B cell (primary cell): ENCODE data around the gene SCAI. TPM values are rescaled to one million over a fixed set of nuclear protein-coding genes. Genes with fewer than 3 reads are reported as not detected.
"Not testable (repeated sequence)": the region's sequence is repeated elsewhere in the genome, so short reads cannot be mapped to it uniquely, and the experiment has no call there.

Experiments
- ATAC-seq: fragments of 200-7000 bp; cut with Tn5 transposase; one replicate; pipeline ENCODE4 v1.10.0; 2021; ENCODE audit warnings: low read depth, mild to moderate bottlenecking, moderate number of reproducible peaks, moderate library complexity
- CTCF ChIA-PET: fragments of 350-600 bp; sonication (Branson Sonifier 250); formaldehyde crosslinking; loops from one replicate; lab custom pipeline; 2021; ENCODE audit warnings: antibody characterized with exemption, inconsistent platforms; lab: Charles Lee
- POLR2A ChIA-PET: fragments of 350-600 bp; sonication (Branson Sonifier 250); formaldehyde crosslinking; loops from one replicate; lab custom pipeline; 2021; ENCODE audit warnings: antibody characterized with exemption; lab: Charles Lee
- DNase-seq: peaks from one replicate; pipeline ENCODE4 v3.0.0; 2013
- H2AFZ ChIP-seq: 2 replicates; pipeline ENCODE4 v1.6.1; 2012; ENCODE audit warnings: mild to moderate bottlenecking, low read depth, low read length; ENCODE audit not compliant: insufficient read depth, poor library complexity, severe bottlenecking
- H3K27ac ChIP-seq, 2 donors: 1 replicate in 1 of 2; 2 replicates in 1 of 2; pipeline ENCODE4 v1.5.1; 2012 to 2013; ENCODE audit warnings: low read length in 2 of 2, mild to moderate bottlenecking in 2 of 2, moderate library complexity in 1 of 2
- H3K27me3 ChIP-seq, 4 experiments: fragments of 200-600 bp in 1 of 4; sonication (generic) in 1 of 4; replicated peaks in 1 of 4; 1 replicate in 2 of 4; 2 replicates in 2 of 4; pipeline versions ENCODE4 v1.6.1 to v1.7.0; 2013 to 2016; ENCODE audit warnings: low read length in 3 of 4, mild to moderate bottlenecking in 2 of 4, mixed read lengths in 1 of 4, moderate library complexity in 1 of 4; ENCODE audit not compliant: insufficient read depth in 4 of 4, control insufficient read depth in 3 of 4; ENCODE audit errors: control extremely low read depth in 1 of 4
- H3K36me3 ChIP-seq, 2 experiments: replicated peaks in 1 of 2; 1 replicate in 1 of 2; 2 replicates in 1 of 2; pipeline versions ENCODE4 v1.6.1 to v1.7.1; 2013; ENCODE audit warnings: low read length in 1 of 2; ENCODE audit not compliant: insufficient read depth in 2 of 2, control insufficient read depth in 1 of 2; ENCODE audit errors: control extremely low read depth in 1 of 2, extremely low read depth in 1 of 2
- H3K4me1 ChIP-seq, 2 donors: fragments of 200-600 bp in 1 of 2; sonication (generic) in 1 of 2; 1 replicate in 1 of 2; 2 replicates in 1 of 2; pipeline versions ENCODE4 v1.5.1 to v1.6.1; 2013 to 2017; ENCODE audit warnings: low read length in 2 of 2; ENCODE audit not compliant: control insufficient read depth in 2 of 2, insufficient read depth in 2 of 2
- H3K4me2 ChIP-seq: replicated peaks from 2 replicates; pipeline ENCODE3; 2012; ENCODE audit warnings: mild to moderate bottlenecking, low read depth, low read length; ENCODE audit not compliant: poor library complexity, severe bottlenecking
- H3K4me3 ChIP-seq, 5 experiments: fragments of 200-600 bp in 1 of 5; sonication (generic) in 1 of 5; 1 replicate in 3 of 5; 2 replicates in 2 of 5; pipeline versions ENCODE4 v1.5.1 to v1.7.0; 2011 to 2016; ENCODE audit warnings: low read length in 4 of 5, mild to moderate bottlenecking in 4 of 5, low read depth in 2 of 5, control low read depth in 1 of 5, moderate library complexity in 1 of 5; ENCODE audit not compliant: insufficient read depth in 1 of 5; ENCODE audit errors: control extremely low read depth in 1 of 5, extremely low read depth in 1 of 5
- H3K79me2 ChIP-seq: fragments of 200-600 bp; sonication (generic); one replicate; pipeline ENCODE4 v1.6.0; 2016; ENCODE audit warnings: low read length; ENCODE audit not compliant: control insufficient read depth, insufficient read depth
- H3K9ac ChIP-seq: fragments of 200-600 bp; sonication (generic); 2 replicates; pipeline ENCODE4 v1.6.1; 2017; ENCODE audit warnings: mild to moderate bottlenecking, low read length, moderate library complexity
- H3K9me3 ChIP-seq, 3 donors: one replicate each; pipeline versions ENCODE4 v1.6.1 to v1.7.1; 2013; ENCODE audit warnings: low read length in 2 of 3; ENCODE audit not compliant: control insufficient read depth in 2 of 3, insufficient read depth in 1 of 3; ENCODE audit errors: control extremely low read depth in 1 of 3
- H4K20me1 ChIP-seq: 2 replicates; pipeline ENCODE4 v1.6.0; 2012; ENCODE audit warnings: mild to moderate bottlenecking, low read length; ENCODE audit not compliant: insufficient read depth, control insufficient read depth, poor library complexity, severe bottlenecking
- H3K27ac Mint-ChIP-seq: one replicate; pipeline ENCODE4 v1.8.0; 2021; ENCODE audit warnings: mixed read lengths
- H3K27me3 Mint-ChIP-seq: one replicate; pipeline ENCODE4 v1.8.0; 2021; ENCODE audit warnings: mixed read lengths
- H3K4me1 Mint-ChIP-seq: one replicate; pipeline ENCODE4 v1.8.0; 2021; ENCODE audit warnings: mixed read lengths
- H3K4me3 Mint-ChIP-seq: one replicate; pipeline ENCODE4 v1.8.0; 2021; ENCODE audit warnings: mixed read lengths
- H3K9me3 Mint-ChIP-seq: one replicate; pipeline ENCODE4 v1.8.0; 2022; ENCODE audit warnings: mixed read lengths; ENCODE audit not compliant: insufficient read depth
- CTCF ChIP-seq: fragments of 200-600 bp; IDR thresholded peaks from one replicate; pipeline ENCODE4 v1.8.0; 2022; ENCODE audit warnings: antibody characterized with exemption, mild to moderate bottlenecking
- EZH2 ChIP-seq: IDR thresholded peaks from 2 replicates; pipeline ENCODE4 v1.6.1; 2012; ENCODE audit warnings: borderline replicate concordance, low read depth, mild to moderate bottlenecking, moderate library complexity, low read length; ENCODE audit not compliant: insufficient read depth, poor library complexity, severe bottlenecking
- WGBS: methylation state at CpG from one replicate; pipeline ENCODE4 v1.1.5; 2013; ENCODE audit warnings: missing lambda C conversion rate; ENCODE audit not compliant: insufficient coverage; 5-methylcytosine and 5-hydroxymethylcytosine counted together
- intact Hi-C: fragments of 100-400 bp; cut with micrococcal nuclease; formaldehyde crosslinking; loops from one replicate; pipeline ENCODE4 v1.10.0; 2022
- polyA plus RNA-seq: library from polyadenylated mRNA; depleted of rRNA; stranded (reverse); fragments of >200 nt; gene quantifications from 2 replicates; pipeline ENCODE4 v1.2.3, GENCODE V29; 2012
- total RNA-seq, 2 donors: library from RNA; stranded (reverse); fragments of 120-200 nt in 1 of 2; gene quantifications; 1 replicate in 1 of 2; 2 replicates in 1 of 2; pipeline versions ENCODE4 v1.2.3 to v1.2.4, GENCODE V29; 2013 to 2022

Gene SCAI
- total and polyA plus RNA-seq, 2 donors (not counting 1 experiment from before 2014, with no cell fraction given), result 3.8 to 19.8 TPM

GRCh38 chr9:125110464-125110863, 32.9 kb downstream of the SCAI start:
- ATAC-seq, result no peak
- CTCF ChIA-PET, result no interaction called here
- Histone ChIP-seq H3K4me1 (no peaks in the 10 kb centered on the region), H3K9ac (no peak overlapping the region), H2AFZ (no peak overlapping the region), H4K20me1 (no peaks in the 10 kb centered on the region), H3K79me2 (peaks cover 33% of the 10 kb centered on the region), H3K36me3 (no peaks in the 10 kb centered on the region), H3K27ac (no peak overlapping the region), H3K4me3 (no peak overlapping the region), H3K9me3 (peaks cover 2 to 16% (median 15%) of the 10 kb centered on the region in 3 donors), H3K27me3 (no peaks in the 10 kb centered on the region), H3K4me2 (no peak overlapping the region)
- no peak for DNase-seq
- intact Hi-C loops, result no loop called here
- Mint-ChIP-seq H3K9me3 (no peaks in the 10 kb centered on the region), H3K27ac (no peak overlapping the region), H3K4me1 (no peaks in the 10 kb centered on the region), H3K27me3 (no peaks in the 10 kb centered on the region), H3K4me3 (no peak overlapping the region)
- TF ChIP-seq CTCF (no peak), EZH2 (no peak)
- POLR2A ChIA-PET, result no interaction called here
- 100% methylated on average over 1 of the region's 2 CpGs for WGBS

DNA sequence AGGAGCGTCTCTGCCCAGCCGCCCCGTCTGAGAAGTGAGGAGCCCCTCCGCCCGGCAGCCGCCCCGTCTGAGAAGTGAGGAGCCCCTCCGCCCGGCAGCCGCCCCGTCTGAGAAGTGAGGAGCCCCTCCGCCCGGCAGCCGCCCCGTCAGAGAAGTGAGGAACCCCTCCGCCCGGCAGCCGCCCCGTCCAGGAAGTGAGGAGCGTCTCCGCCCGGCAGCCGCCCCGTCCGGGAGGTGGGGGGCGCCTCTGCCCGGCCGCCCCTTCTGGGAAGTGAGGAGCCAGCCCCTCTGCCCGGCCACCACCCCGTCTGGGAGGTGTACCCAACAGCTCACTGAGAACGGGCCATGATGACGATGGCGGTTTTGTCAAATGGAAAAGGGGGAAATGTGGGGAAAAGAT, 34.8 kb downstream of the SCAI start:
- ATAC-seq, H3K4me3 ChIP-seq, H3K4me3 Mint-ChIP-seq, H3K9me3 Mint-ChIP-seq, H3K4me1 Mint-ChIP-seq, H3K27ac Mint-ChIP-seq, H3K9ac ChIP-seq, H4K20me1 ChIP-seq, POLR2A ChIA-PET, H3K27me3 ChIP-seq, H2AFZ ChIP-seq, H3K27me3 Mint-ChIP-seq, DNase-seq, H3K4me2 ChIP-seq, H3K27ac ChIP-seq, H3K4me1 ChIP-seq, intact Hi-C loops, H3K36me3 ChIP-seq, CTCF ChIA-PET: not testable (repeated sequence)
- peaks cover 36% of the 10 kb centered on the region for H3K79me2 ChIP-seq
- 98% methylated on average over 26 of the region's 33 CpGs for WGBS
- H3K9me3 ChIP-seq, result peaks cover 0 to 13% (median 8%) of the 10 kb centered on the region in 3 donors
